K562 (cell line): ENCODE results near the gene VSX2. TPM values are rescaled to one million over a fixed set of nuclear protein-coding genes. Genes with fewer than 3 reads are reported as not detected.

Experiments
- ATAC-seq: fragments of 200-7000 bp; cut with Tn5 transposase; 3 replicates; pipeline ENCODE4 v1.9.1; 2020; ENCODE audit warnings: moderate library complexity
- BruUV-seq: library from RNA; stranded (reverse); fragments of 400-500 nt; replicated peaks from 2 replicates; lab custom pipeline; 2021; lab: Mats Ljungman, UMichigan
- CTCF ChIA-PET: fragments of 300-600 bp; formaldehyde crosslinking; extraction: SDS; loops from one replicate; lab custom pipeline; 2021; ENCODE audit warnings: low intra/inter-chr PET ratio; lab: Yijun Ruan, JAX
- POLR2A ChIA-PET: fragments of 300-600, 350-650 bp; sonication (Branson Sonifier 250); formaldehyde crosslinking; extraction: SDS; loops from one replicate; lab custom pipeline; 2021; ENCODE audit warnings: antibody characterized with exemption, inconsistent platforms; lab: Yijun Ruan, JAX
- DNase-seq, 4 experiments: peaks; one replicate each; pipeline versions ENCODE4 v3.0.0 to v3.0.0-alpha.2; 2011 to 2018; ENCODE audit warnings: low spot score in 3 of 4, mixed read lengths in 3 of 4; ENCODE audit errors: extremely low read depth in 1 of 4
- FAIRE-seq: peaks from 2 replicates; lab custom pipeline; 2011; peaks lifted over from hg19 to GRCh38; lab: Jason Lieb, UNC
- H2AFZ ChIP-seq: 2 replicates; pipeline ENCODE4 v1.6.0; 2011; ENCODE audit warnings: low read depth, low read length, control low read depth, inconsistent platforms
- H3K27ac ChIP-seq: fragments of 200-600 bp; 3 replicates; pipeline ENCODE4 v1.8.0; 2011; ENCODE audit warnings: low read depth, mild to moderate bottlenecking, control low read depth, inconsistent platforms, low read length, moderate library complexity, mixed read lengths; ENCODE audit errors: extremely low read depth
- H3K27me3 ChIP-seq, 2 experiments: fragments of 300-600 bp in 1 of 2; 2 replicates in 1 of 2; 3 replicates in 1 of 2; pipeline versions ENCODE4 v1.6.0 to v1.8.0; 2011; ENCODE audit warnings: inconsistent platforms in 2 of 2, low read length in 2 of 2, mild to moderate bottlenecking in 1 of 2, mixed read lengths in 1 of 2, moderate library complexity in 1 of 2; ENCODE audit not compliant: control insufficient read depth in 2 of 2, insufficient read depth in 2 of 2
- H3K36me3 ChIP-seq: fragments of 300-600 bp; 3 replicates; pipeline ENCODE4 v1.8.0; 2011; ENCODE audit warnings: mild to moderate bottlenecking, low read length, inconsistent platforms; ENCODE audit not compliant: control insufficient read depth, insufficient read depth
- H3K4me1 ChIP-seq, 2 experiments: fragments of 200-600 bp in 1 of 2; replicated peaks in 1 of 2; 2 replicates in 1 of 2; 3 replicates in 1 of 2; pipeline versions ENCODE4 v1.5.1 to v1.8.0; 2011; ENCODE audit warnings: inconsistent platforms in 2 of 2, low read length in 2 of 2, mild to moderate bottlenecking in 1 of 2, mixed read lengths in 1 of 2, moderate library complexity in 1 of 2; ENCODE audit not compliant: control insufficient read depth in 2 of 2, insufficient read depth in 2 of 2
- H3K4me2 ChIP-seq: 2 replicates; pipeline ENCODE4 v1.6.1; 2011; ENCODE audit warnings: low read length, control low read depth, inconsistent platforms, mixed read lengths; ENCODE audit not compliant: insufficient read depth
- H3K4me3 ChIP-seq: fragments of 200-600 bp; sonication (generic), shearing (Covaris generic); 2 replicates; pipeline ENCODE4 v1.5.1; 2016; ENCODE audit warnings: control low read depth, inconsistent platforms
- H3K79me2 ChIP-seq: fragments of 200-600 bp; 3 replicates; pipeline ENCODE4 v1.8.0; 2011; ENCODE audit warnings: low read length, inconsistent platforms; ENCODE audit not compliant: control insufficient read depth, insufficient read depth
- H3K9ac ChIP-seq, 2 experiments: 2 replicates each; pipeline versions ENCODE4 v1.6.0 to v1.6.1; 2011; ENCODE audit warnings: low read depth in 2 of 2, low read length in 2 of 2, control low read depth in 1 of 2, inconsistent platforms in 1 of 2, mild to moderate bottlenecking in 1 of 2, mixed read lengths in 1 of 2; ENCODE audit not compliant: insufficient read depth in 1 of 2
- H3K9me1 ChIP-seq: one replicate; pipeline ENCODE4 v1.6.0; 2011; ENCODE audit warnings: inconsistent platforms, mild to moderate bottlenecking, low read length, moderate library complexity; ENCODE audit not compliant: control insufficient read depth, insufficient read depth
- H3K9me3 ChIP-seq: replicated peaks from 2 replicates; pipeline ENCODE4 v1.5.1; 2011; ENCODE audit warnings: low read depth, low read length, inconsistent platforms; ENCODE audit not compliant: control insufficient read depth, insufficient read depth
- H4K20me1 ChIP-seq: replicated peaks from 2 replicates; pipeline ENCODE4 v1.6.1; 2011; ENCODE audit warnings: low read length, inconsistent platforms, mixed read lengths; ENCODE audit not compliant: control insufficient read depth, insufficient read depth
- TEAD2 ChIP-seq: fragments of 450-650 bp; IDR thresholded peaks from 2 replicates; pipeline ENCODE4 v1.6.1; 2016; ENCODE audit warnings: missing genetic modification characterization, control low read depth, missing compliant biosample characterization
- WGBS: fragments of 100-300 bp; shearing (Covaris generic); methylation state at CpG from one replicate; pipeline ENCODE4 v1.1.6; 2016; ENCODE audit warnings: low coverage, mixed read lengths; ENCODE audit not compliant: insufficient coverage; ENCODE audit errors: missing lambda C conversion rate; 5-methylcytosine and 5-hydroxymethylcytosine counted together
- in situ Hi-C: fragments of 300-500 bp; cut with MboI; formaldehyde crosslinking; loops from 4 replicates; pipeline ENCODE4 v1.15.0; 2018; ENCODE audit warnings: inconsistent platforms, mixed read lengths
- intact Hi-C: fragments of 100-400 bp; cut with micrococcal nuclease; formaldehyde crosslinking; loops from 2 replicates; pipeline ENCODE4 v1.14.2; 2022
- polyA plus RNA-seq, 8 experiments: library from polyadenylated mRNA; depleted of rRNA in 4 of 8; stranded (reverse) in 5 of 8; unstranded in 3 of 8; fragments of >200 nt; fragmentation: Nextera tagmentation in 2 of 8; fragmentation: Illumina TruSeq in 1 of 8; extraction: Ambion mirVana in 2 of 8; extraction: Trizol in 1 of 8; gene quantifications; 2 replicates each; pipeline versions ENCODE4 v1.2.1 to v1.2.3, GENCODE V29; 2011 to 2014; ENCODE audit warnings: inconsistent platforms in 1 of 8, missing spikeins in 1 of 8
- small RNA-seq: library from RNA; depleted of rRNA; stranded (forward); fragments of <200 nt; gene quantifications from one replicate; pipeline ENCODE3, GENCODE V24; 2014
- total RNA-seq, 7 experiments: library from RNA; depleted of rRNA in 6 of 7; stranded (reverse); fragments of >200 nt in 6 of 7; fragmentation: Illumina TruSeq in 2 of 7; extraction: Trizol in 2 of 7; gene quantifications; 2 replicates each; pipeline versions ENCODE4 v1.2.1 to v1.2.3, GENCODE V29; 2011 to 2021; ENCODE audit warnings: low replicate concordance in 1 of 7

VSX2 gene
- total and polyA plus RNA-seq, 9 of the 15 experiments (the other 6 are each of a cell fraction or from before 2014, with no cell fraction given), result 0.04 TPM; not detected in 8

GRCh38 chr14:74312161-74312560 lies 72.9 kb downstream of the VSX2 start:
- ChIA-PET POLR2A (no interaction called here), CTCF (no interaction called here)
- no peaks in the 10 kb centered on the region for H3K79me2 ChIP-seq
- H3K9me1 ChIP-seq, result no peaks in the 10 kb centered on the region
- H4K20me1 ChIP-seq, result no peaks in the 10 kb centered on the region
- no peak for TF ChIP-seq TEAD2 (tag)
- no peak overlapping the region for H3K4me3 ChIP-seq
- no peak overlapping the region for H3K4me2 ChIP-seq
- H3K9ac ChIP-seq, result no peak overlapping the region
- H3K27me3 ChIP-seq, result peaks cover 2 to 8% of the 10 kb centered on the region in 2 experiments; a peak in 3 of 5 replicates
- intact Hi-C loops, result no loop called here
- DNase-seq (no peak), FAIRE-seq (no peak), ATAC-seq (no peak)
- no peaks in the 10 kb centered on the region for H3K4me1 ChIP-seq
- H3K36me3 ChIP-seq, result no peaks in the 10 kb centered on the region
- H2AFZ ChIP-seq, result no peak overlapping the region
- 0% methylated on average over 2 of the region's 2 CpGs for WGBS
- no peaks in the 10 kb centered on the region for H3K9me3 ChIP-seq
- no peak overlapping the region for H3K27ac ChIP-seq
- BruUV-seq, result no TSS peak
- in situ Hi-C loops, result no loop called here

Small RNA genes lying within 50 kb of the gene (small RNA-seq; reads per million reads assigned to genes)
- not detected for gene AC006349.1

Other genes with a start within 250 kb of the VSX2 start
- 6.4 and 9.1 TPM in 2 replicates for gene ENTPD5, start 220.2 kb upstream of the VSX2 start, total RNA-seq (2014; rRNA removed)
- 10.3 and 11.8 TPM in 2 replicates for gene ENTPD5, start 220.2 kb upstream of the VSX2 start, total RNA-seq (2014; rRNA removed; fragmentation: Illumina TruSeq; extraction: Trizol)
- 9.4 and 11.3 TPM in 2 replicates for gene ENTPD5, start 220.2 kb upstream of the VSX2 start, total RNA-seq (2015; rRNA removed; fragmentation: Illumina TruSeq; extraction: Trizol)
- gene ENTPD5, start 220.2 kb upstream of the VSX2 start, total RNA-seq (2021), result 10.3 and 10.6 TPM in 2 replicates
- 15.3 and 15.8 TPM in 2 replicates for gene ENTPD5, start 220.2 kb upstream of the VSX2 start, polyA plus RNA-seq (2011; rRNA removed)
- gene ENTPD5, start 220.2 kb upstream of the VSX2 start, polyA plus RNA-seq (2014; fragmentation: Illumina TruSeq; extraction: Trizol), result 9.5 and 12.3 TPM in 2 replicates
- 1 to 10 TPM; 2.7 to 5.4 TPM for gene ENTPD5, start 220.2 kb upstream of the VSX2 start, polyA plus RNA-seq (2014; fragmentation: Nextera tagmentation; extraction: Ambion mirVana)
- 9.0 and 9.4 TPM in 2 replicates for gene ENTPD5, start 220.2 kb upstream of the VSX2 start, polyA plus RNA-seq (2014; rRNA removed)
- gene BBOF1, start 220.1 kb upstream of the VSX2 start, total RNA-seq (2014; rRNA removed), result 2.9 and 4.3 TPM in 2 replicates
- 4.3 and 4.8 TPM in 2 replicates for gene BBOF1, start 220.1 kb upstream of the VSX2 start, total RNA-seq (2014; rRNA removed; fragmentation: Illumina TruSeq; extraction: Trizol)
- 3.4 and 4.9 TPM in 2 replicates for gene BBOF1, start 220.1 kb upstream of the VSX2 start, total RNA-seq (2015; rRNA removed; fragmentation: Illumina TruSeq; extraction: Trizol)
- 1.4 and 1.5 TPM in 2 replicates for gene BBOF1, start 220.1 kb upstream of the VSX2 start, total RNA-seq (2021)
- 3.4 and 4.8 TPM in 2 replicates for gene BBOF1, start 220.1 kb upstream of the VSX2 start, polyA plus RNA-seq (2011; rRNA removed)
- gene BBOF1, start 220.1 kb upstream of the VSX2 start, polyA plus RNA-seq (2014; fragmentation: Illumina TruSeq; extraction: Trizol), result 3.7 and 4.2 TPM in 2 replicates
- gene BBOF1, start 220.1 kb upstream of the VSX2 start, polyA plus RNA-seq (2014; fragmentation: Nextera tagmentation; extraction: Ambion mirVana), result 1 to 10 TPM; 1.3 to 1.7 TPM
- gene BBOF1, start 220.1 kb upstream of the VSX2 start, polyA plus RNA-seq (2014; rRNA removed), result 3.3 and 3.7 TPM in 2 replicates
- 4.1 and 4.8 TPM in 2 replicates for gene ALDH6A1, start 155.0 kb upstream of the VSX2 start, total RNA-seq (2014; rRNA removed)
- 4.6 and 5.3 TPM in 2 replicates for gene ALDH6A1, start 155.0 kb upstream of the VSX2 start, total RNA-seq (2014; rRNA removed; fragmentation: Illumina TruSeq; extraction: Trizol)
- gene ALDH6A1, start 155.0 kb upstream of the VSX2 start, total RNA-seq (2015; rRNA removed; fragmentation: Illumina TruSeq; extraction: Trizol), result 3.5 and 4.1 TPM in 2 replicates
- 6.0 and 6.1 TPM in 2 replicates for gene ALDH6A1, start 155.0 kb upstream of the VSX2 start, total RNA-seq (2021)
- 11.5 and 13.5 TPM in 2 replicates for gene ALDH6A1, start 155.0 kb upstream of the VSX2 start, polyA plus RNA-seq (2011; rRNA removed)
- gene ALDH6A1, start 155.0 kb upstream of the VSX2 start, polyA plus RNA-seq (2014; fragmentation: Illumina TruSeq; extraction: Trizol), result 3.8 and 5.1 TPM in 2 replicates
- 1 to 10 TPM; 3.1 to 4.5 TPM for gene ALDH6A1, start 155.0 kb upstream of the VSX2 start, polyA plus RNA-seq (2014; fragmentation: Nextera tagmentation; extraction: Ambion mirVana)
- 3.6 and 3.9 TPM in 2 replicates for gene ALDH6A1, start 155.0 kb upstream of the VSX2 start, polyA plus RNA-seq (2014; rRNA removed)
- 4.6 and 6.0 TPM in 2 replicates for gene LIN52, start 154.5 kb upstream of the VSX2 start, total RNA-seq (2014; rRNA removed)
- 9.2 and 9.8 TPM in 2 replicates for gene LIN52, start 154.5 kb upstream of the VSX2 start, total RNA-seq (2014; rRNA removed; fragmentation: Illumina TruSeq; extraction: Trizol)
- gene LIN52, start 154.5 kb upstream of the VSX2 start, total RNA-seq (2015; rRNA removed; fragmentation: Illumina TruSeq; extraction: Trizol), result 8.2 and 9.0 TPM in 2 replicates
- gene LIN52, start 154.5 kb upstream of the VSX2 start, total RNA-seq (2021), result 4.9 and 5.5 TPM in 2 replicates
- gene LIN52, start 154.5 kb upstream of the VSX2 start, polyA plus RNA-seq (2011; rRNA removed), result 8.3 and 9.9 TPM in 2 replicates
- gene LIN52, start 154.5 kb upstream of the VSX2 start, polyA plus RNA-seq (2014; fragmentation: Illumina TruSeq; extraction: Trizol), result 9.3 and 10.5 TPM in 2 replicates
- gene LIN52, start 154.5 kb upstream of the VSX2 start, polyA plus RNA-seq (2014; fragmentation: Nextera tagmentation; extraction: Ambion mirVana), result 10 to 100 TPM in 1 of 2 experiments, 1 to 10 TPM in 1; 7.3 to 11.8 TPM
- 8.3 and 9.8 TPM in 2 replicates for gene LIN52, start 154.5 kb upstream of the VSX2 start, polyA plus RNA-seq (2014; rRNA removed)
- 13.2 and 14.8 TPM in 2 replicates for gene ABCD4, start 63.5 kb downstream of the VSX2 start, total RNA-seq (2014; rRNA removed)
- gene ABCD4, start 63.5 kb downstream of the VSX2 start, total RNA-seq (2014; rRNA removed; fragmentation: Illumina TruSeq; extraction: Trizol), result 8.2 and 8.4 TPM in 2 replicates
- gene ABCD4, start 63.5 kb downstream of the VSX2 start, total RNA-seq (2015; rRNA removed; fragmentation: Illumina TruSeq; extraction: Trizol), result 9.5 and 11.2 TPM in 2 replicates
- gene ABCD4, start 63.5 kb downstream of the VSX2 start, total RNA-seq (2021), result 16.4 and 17.2 TPM in 2 replicates
- 12.4 and 16.6 TPM in 2 replicates for gene ABCD4, start 63.5 kb downstream of the VSX2 start, polyA plus RNA-seq (2011; rRNA removed)
- 13.8 and 14.5 TPM in 2 replicates for gene ABCD4, start 63.5 kb downstream of the VSX2 start, polyA plus RNA-seq (2014; fragmentation: Illumina TruSeq; extraction: Trizol)
- gene ABCD4, start 63.5 kb downstream of the VSX2 start, polyA plus RNA-seq (2014; fragmentation: Nextera tagmentation; extraction: Ambion mirVana), result 1 to 10 TPM; 3.5 to 5.5 TPM
- 15.7 and 22.9 TPM in 2 replicates for gene ABCD4, start 63.5 kb downstream of the VSX2 start, polyA plus RNA-seq (2014; rRNA removed)
- 0.05 TPM in 1 of 2 replicates, not detected in the other for gene VRTN, start 109.0 kb downstream of the VSX2 start, total RNA-seq (2014; rRNA removed)
- not detected in 2 replicates for gene VRTN, start 109.0 kb downstream of the VSX2 start, total RNA-seq (2014; rRNA removed; fragmentation: Illumina TruSeq; extraction: Trizol)
- not detected in 2 replicates for gene VRTN, start 109.0 kb downstream of the VSX2 start, total RNA-seq (2015; rRNA removed; fragmentation: Illumina TruSeq; extraction: Trizol)
- gene VRTN, start 109.0 kb downstream of the VSX2 start, total RNA-seq (2021), result 0.09 and 0.11 TPM in 2 replicates
- gene VRTN, start 109.0 kb downstream of the VSX2 start, polyA plus RNA-seq (2011; rRNA removed), result 0.06 TPM in 1 of 2 replicates, not detected in the other
- gene VRTN, start 109.0 kb downstream of the VSX2 start, polyA plus RNA-seq (2014; fragmentation: Illumina TruSeq; extraction: Trizol), result not detected in 2 replicates
- not detected for gene VRTN, start 109.0 kb downstream of the VSX2 start, polyA plus RNA-seq (2014; fragmentation: Nextera tagmentation; extraction: Ambion mirVana)
- not detected in 2 replicates for gene VRTN, start 109.0 kb downstream of the VSX2 start, polyA plus RNA-seq (2014; rRNA removed)
- gene SYNDIG1L, start 186.8 kb downstream of the VSX2 start, total RNA-seq (2014; rRNA removed), result not detected in 2 replicates
- not detected in 2 replicates for gene SYNDIG1L, start 186.8 kb downstream of the VSX2 start, total RNA-seq (2014; rRNA removed; fragmentation: Illumina TruSeq; extraction: Trizol)
- not detected in 2 replicates for gene SYNDIG1L, start 186.8 kb downstream of the VSX2 start, total RNA-seq (2015; rRNA removed; fragmentation: Illumina TruSeq; extraction: Trizol)
- not detected in 2 replicates for gene SYNDIG1L, start 186.8 kb downstream of the VSX2 start, total RNA-seq (2021)
- gene SYNDIG1L, start 186.8 kb downstream of the VSX2 start, polyA plus RNA-seq (2011; rRNA removed), result not detected in 2 replicates
- not detected in 2 replicates for gene SYNDIG1L, start 186.8 kb downstream of the VSX2 start, polyA plus RNA-seq (2014; fragmentation: Illumina TruSeq; extraction: Trizol)
- gene SYNDIG1L, start 186.8 kb downstream of the VSX2 start, polyA plus RNA-seq (2014; fragmentation: Nextera tagmentation; extraction: Ambion mirVana), result not detected
- not detected in 2 replicates for gene SYNDIG1L, start 186.8 kb downstream of the VSX2 start, polyA plus RNA-seq (2014; rRNA removed)